Measurements from ENCODE around the gene VPS26A. TPM values are rescaled to one million over a fixed set of nuclear protein-coding genes. Genes with fewer than 3 reads are reported as not detected.

Gene VPS26A
- total and polyA plus RNA-seq, 2 experiments from 2014 or later: 29.0 to 41.6 TPM

DNA sequence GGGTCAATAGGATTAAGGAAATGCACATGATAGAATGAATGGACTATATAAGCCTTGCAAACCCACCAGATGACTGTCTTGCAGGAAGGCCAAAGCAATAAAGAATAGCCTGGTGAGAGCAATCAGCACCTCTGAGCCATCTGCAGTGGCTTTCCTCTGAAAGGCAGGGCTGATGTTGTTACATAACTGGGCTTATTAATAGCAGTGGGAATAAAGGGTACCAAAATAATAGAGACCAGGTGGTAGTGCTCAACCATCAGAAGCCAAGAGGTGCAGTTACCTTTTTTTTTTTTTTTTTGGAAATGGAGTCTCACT, 16.8 kb upstream of the VPS26A start (continued):
- TF ChIP-seq, protein P1, sequence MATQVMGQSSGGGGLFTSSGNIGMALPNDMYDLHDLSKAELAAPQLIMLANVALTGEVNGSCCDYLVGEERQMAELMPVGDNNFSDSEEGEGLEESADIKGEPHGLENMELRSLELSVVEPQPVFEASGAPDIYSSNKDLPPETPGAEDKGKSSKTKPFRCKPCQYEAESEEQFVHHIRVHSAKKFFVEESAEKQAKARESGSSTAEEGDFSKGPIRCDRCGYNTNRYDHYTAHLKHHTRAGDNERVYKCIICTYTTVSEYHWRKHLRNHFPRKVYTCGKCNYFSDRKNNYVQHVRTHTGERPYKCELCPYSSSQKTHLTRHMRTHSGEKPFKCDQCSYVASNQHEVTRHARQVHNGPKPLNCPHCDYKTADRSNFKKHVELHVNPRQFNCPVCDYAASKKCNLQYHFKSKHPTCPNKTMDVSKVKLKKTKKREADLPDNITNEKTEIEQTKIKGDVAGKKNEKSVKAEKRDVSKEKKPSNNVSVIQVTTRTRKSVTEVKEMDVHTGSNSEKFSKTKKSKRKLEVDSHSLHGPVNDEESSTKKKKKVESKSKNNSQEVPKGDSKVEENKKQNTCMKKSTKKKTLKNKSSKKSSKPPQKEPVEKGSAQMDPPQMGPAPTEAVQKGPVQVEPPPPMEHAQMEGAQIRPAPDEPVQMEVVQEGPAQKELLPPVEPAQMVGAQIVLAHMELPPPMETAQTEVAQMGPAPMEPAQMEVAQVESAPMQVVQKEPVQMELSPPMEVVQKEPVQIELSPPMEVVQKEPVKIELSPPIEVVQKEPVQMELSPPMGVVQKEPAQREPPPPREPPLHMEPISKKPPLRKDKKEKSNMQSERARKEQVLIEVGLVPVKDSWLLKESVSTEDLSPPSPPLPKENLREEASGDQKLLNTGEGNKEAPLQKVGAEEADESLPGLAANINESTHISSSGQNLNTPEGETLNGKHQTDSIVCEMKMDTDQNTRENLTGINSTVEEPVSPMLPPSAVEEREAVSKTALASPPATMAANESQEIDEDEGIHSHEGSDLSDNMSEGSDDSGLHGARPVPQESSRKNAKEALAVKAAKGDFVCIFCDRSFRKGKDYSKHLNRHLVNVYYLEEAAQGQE (IDR thresholded peaks at IDR 0.05; ENCODE audit: unreplicated experiment): no peak
- no peak for TF ChIP-seq ZNF331 (CRISPR knock-in tag; IDR thresholded peaks at IDR 0.05; ENCODE audit: low read depth)
- TF ChIP-seq, protein P2, sequence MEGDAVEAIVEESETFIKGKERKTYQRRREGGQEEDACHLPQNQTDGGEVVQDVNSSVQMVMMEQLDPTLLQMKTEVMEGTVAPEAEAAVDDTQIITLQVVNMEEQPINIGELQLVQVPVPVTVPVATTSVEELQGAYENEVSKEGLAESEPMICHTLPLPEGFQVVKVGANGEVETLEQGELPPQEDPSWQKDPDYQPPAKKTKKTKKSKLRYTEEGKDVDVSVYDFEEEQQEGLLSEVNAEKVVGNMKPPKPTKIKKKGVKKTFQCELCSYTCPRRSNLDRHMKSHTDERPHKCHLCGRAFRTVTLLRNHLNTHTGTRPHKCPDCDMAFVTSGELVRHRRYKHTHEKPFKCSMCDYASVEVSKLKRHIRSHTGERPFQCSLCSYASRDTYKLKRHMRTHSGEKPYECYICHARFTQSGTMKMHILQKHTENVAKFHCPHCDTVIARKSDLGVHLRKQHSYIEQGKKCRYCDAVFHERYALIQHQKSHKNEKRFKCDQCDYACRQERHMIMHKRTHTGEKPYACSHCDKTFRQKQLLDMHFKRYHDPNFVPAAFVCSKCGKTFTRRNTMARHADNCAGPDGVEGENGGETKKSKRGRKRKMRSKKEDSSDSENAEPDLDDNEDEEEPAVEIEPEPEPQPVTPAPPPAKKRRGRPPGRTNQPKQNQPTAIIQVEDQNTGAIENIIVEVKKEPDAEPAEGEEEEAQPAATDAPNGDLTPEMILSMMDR (conservative IDR thresholded peaks at IDR 0.05; ENCODE audit: low read depth in 2 of 2): no peak
- no peak for TF ChIP-seq STAT1 (IDR thresholded peaks at IDR 0.05; ENCODE audit: unreplicated experiment)
- no peak for TF ChIP-seq POLR2AphosphoS5 (IDR thresholded peaks at IDR 0.05; ENCODE audit: low read depth)

DNA sequence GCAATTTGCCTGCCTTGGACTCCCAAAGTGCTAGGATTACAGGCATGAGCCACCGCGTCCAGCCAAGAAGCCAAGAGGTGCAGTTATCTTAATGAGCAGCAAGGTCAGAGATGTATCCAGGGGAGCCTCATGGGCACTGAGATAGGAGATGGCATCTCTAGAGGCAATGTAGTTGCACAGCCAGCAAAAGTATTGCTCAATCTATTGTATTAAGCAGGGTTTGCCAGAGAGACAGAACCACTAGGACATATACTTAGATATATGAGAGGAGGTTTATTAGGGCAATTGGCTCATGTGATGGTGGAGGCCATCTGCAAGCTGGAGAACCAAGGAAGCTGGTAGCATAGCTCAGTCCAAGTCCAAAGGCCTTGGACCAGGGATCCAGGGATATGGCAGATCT, 16.3 kb upstream of the VPS26A start:
- H3K27ac Mint-ChIP-seq: no peak overlapping the region
- Histone ChIP-seq H4K20me1 (replicated peaks; ENCODE audit: insufficient read depth) (no peaks in the 10 kb centered on the region), H2AFZ (no peak overlapping the region), H3K27me3 (ENCODE audit: insufficient read depth) (no peaks in the 10 kb centered on the region), H3K4me3 (no peak overlapping the region), H3K4me2 (no peak overlapping the region), H3F3A (replicated peaks; ENCODE audit: low read depth) (no peaks in the 10 kb centered on the region), H3K9me2 (ENCODE audit: insufficient read depth) (no peaks in the 10 kb centered on the region), H3K27ac (ENCODE audit: low read depth) (no peak overlapping the region), H3K36me3 (ENCODE audit: insufficient read depth) (no peaks in the 10 kb centered on the region), H3K79me2 (replicated peaks; ENCODE audit: insufficient read depth) (no peaks in the 10 kb centered on the region), H3K4me1 (ENCODE audit: insufficient read depth) (no peaks in the 10 kb centered on the region)
- ATAC-seq (no peak), DNase-seq (ENCODE audit: low spot score) (no peak)
- no peak overlapping the region for H3K4me3 Mint-ChIP-seq
- no peaks in the 10 kb centered on the region for H3K27me3 Mint-ChIP-seq (ENCODE audit: insufficient read depth, low read depth, poor library complexity)
- H3K4me1 Mint-ChIP-seq: no peaks in the 10 kb centered on the region
- TF ChIP-seq EZH2 (IDR thresholded peaks at IDR 0.05; ENCODE audit: low read depth, unreplicated experiment): no peak
- no peak for TF ChIP-seq JUNB (IDR thresholded peaks at IDR 0.05; ENCODE audit: unreplicated experiment)
- no peak for TF ChIP-seq EZH2phosphoT487 (IDR thresholded peaks at IDR 0.05; ENCODE audit: unreplicated experiment)
- TF ChIP-seq, protein P3, sequence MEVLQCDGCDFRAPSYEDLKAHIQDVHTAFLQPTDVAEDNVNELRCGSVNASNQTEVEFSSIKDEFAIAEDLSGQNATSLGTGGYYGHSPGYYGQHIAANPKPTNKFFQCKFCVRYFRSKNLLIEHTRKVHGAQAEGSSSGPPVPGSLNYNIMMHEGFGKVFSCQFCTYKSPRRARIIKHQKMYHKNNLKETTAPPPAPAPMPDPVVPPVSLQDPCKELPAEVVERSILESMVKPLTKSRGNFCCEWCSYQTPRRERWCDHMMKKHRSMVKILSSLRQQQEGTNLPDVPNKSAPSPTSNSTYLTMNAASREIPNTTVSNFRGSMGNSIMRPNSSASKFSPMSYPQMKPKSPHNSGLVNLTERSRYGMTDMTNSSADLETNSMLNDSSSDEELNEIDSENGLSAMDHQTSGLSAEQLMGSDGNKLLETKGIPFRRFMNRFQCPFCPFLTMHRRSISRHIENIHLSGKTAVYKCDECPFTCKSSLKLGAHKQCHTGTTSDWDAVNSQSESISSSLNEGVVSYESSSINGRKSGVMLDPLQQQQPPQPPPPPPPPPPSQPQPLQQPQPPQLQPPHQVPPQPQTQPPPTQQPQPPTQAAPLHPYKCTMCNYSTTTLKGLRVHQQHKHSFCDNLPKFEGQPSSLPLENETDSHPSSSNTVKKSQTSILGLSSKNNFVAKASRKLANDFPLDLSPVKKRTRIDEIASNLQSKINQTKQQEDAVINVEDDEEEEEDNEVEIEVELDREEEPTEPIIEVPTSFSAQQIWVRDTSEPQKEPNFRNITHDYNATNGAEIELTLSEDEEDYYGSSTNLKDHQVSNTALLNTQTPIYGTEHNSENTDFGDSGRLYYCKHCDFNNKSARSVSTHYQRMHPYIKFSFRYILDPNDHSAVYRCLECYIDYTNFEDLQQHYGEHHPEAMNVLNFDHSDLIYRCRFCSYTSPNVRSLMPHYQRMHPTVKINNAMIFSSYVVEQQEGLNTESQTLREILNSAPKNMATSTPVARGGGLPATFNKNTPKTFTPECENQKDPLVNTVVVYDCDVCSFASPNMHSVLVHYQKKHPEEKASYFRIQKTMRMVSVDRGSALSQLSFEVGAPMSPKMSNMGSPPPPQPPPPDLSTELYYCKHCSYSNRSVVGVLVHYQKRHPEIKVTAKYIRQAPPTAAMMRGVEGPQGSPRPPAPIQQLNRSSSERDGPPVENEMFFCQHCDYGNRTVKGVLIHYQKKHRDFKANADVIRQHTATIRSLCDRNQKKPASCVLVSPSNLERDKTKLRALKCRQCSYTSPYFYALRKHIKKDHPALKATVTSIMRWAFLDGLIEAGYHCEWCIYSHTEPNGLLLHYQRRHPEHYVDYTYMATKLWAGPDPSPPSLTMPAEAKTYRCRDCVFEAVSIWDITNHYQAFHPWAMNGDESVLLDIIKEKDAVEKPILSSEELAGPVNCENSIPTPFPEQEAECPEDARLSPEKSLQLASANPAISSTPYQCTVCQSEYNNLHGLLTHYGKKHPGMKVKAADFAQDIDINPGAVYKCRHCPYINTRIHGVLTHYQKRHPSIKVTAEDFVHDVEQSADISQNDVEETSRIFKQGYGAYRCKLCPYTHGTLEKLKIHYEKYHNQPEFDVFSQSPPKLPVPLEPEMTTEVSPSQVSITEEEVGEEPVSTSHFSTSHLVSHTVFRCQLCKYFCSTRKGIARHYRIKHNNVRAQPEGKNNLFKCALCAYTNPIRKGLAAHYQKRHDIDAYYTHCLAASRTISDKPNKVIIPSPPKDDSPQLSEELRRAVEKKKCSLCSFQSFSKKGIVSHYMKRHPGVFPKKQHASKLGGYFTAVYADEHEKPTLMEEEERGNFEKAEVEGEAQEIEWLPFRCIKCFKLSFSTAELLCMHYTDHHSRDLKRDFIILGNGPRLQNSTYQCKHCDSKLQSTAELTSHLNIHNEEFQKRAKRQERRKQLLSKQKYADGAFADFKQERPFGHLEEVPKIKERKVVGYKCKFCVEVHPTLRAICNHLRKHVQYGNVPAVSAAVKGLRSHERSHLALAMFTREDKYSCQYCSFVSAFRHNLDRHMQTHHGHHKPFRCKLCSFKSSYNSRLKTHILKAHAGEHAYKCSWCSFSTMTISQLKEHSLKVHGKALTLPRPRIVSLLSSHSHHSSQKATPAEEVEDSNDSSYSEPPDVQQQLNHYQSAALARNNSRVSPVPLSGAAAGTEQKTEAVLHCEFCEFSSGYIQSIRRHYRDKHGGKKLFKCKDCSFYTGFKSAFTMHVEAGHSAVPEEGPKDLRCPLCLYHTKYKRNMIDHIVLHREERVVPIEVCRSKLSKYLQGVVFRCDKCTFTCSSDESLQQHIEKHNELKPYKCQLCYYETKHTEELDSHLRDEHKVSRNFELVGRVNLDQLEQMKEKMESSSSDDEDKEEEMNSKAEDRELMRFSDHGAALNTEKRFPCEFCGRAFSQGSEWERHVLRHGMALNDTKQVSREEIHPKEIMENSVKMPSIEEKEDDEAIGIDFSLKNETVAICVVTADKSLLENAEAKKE (CRISPR knock-in tag; IDR thresholded peaks at IDR 0.05): no peak
- TF ChIP-seq, protein P4, sequence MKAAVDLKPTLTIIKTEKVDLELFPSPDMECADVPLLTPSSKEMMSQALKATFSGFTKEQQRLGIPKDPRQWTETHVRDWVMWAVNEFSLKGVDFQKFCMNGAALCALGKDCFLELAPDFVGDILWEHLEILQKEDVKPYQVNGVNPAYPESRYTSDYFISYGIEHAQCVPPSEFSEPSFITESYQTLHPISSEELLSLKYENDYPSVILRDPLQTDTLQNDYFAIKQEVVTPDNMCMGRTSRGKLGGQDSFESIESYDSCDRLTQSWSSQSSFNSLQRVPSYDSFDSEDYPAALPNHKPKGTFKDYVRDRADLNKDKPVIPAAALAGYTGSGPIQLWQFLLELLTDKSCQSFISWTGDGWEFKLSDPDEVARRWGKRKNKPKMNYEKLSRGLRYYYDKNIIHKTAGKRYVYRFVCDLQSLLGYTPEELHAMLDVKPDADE (IDR thresholded peaks at IDR 0.05): no peak
- no peak for TF ChIP-seq STAT1 (IDR thresholded peaks at IDR 0.05; ENCODE audit: unreplicated experiment)
- TF ChIP-seq POLR2AphosphoS5 (IDR thresholded peaks at IDR 0.05; ENCODE audit: low read depth): no peak
- TF ChIP-seq ZNF114 (CRISPR knock-in tag; IDR thresholded peaks at IDR 0.05): no peak
- no peak for TF ChIP-seq ZNF331 (CRISPR knock-in tag; IDR thresholded peaks at IDR 0.05; ENCODE audit: low read depth)
- no peak for TF ChIP-seq CREB1 (CRISPR knock-in tag; IDR thresholded peaks at IDR 0.05; ENCODE audit: low read depth)
- H3K36me3 Mint-ChIP-seq (ENCODE audit: low read depth): no peaks in the 10 kb centered on the region
- no peaks in the 10 kb centered on the region for H3K9me3 Mint-ChIP-seq

All from GM23338 (cell line).